Measurements from ENCODE around the gene MEAF6. TPM values are rescaled to one million over a fixed set of nuclear protein-coding genes. Genes with fewer than 3 reads are reported as not detected.

The MEAF6 gene
- total RNA-seq, 2 donors from 2014 or later, result 53.1 to 56.8 TPM

DNA sequence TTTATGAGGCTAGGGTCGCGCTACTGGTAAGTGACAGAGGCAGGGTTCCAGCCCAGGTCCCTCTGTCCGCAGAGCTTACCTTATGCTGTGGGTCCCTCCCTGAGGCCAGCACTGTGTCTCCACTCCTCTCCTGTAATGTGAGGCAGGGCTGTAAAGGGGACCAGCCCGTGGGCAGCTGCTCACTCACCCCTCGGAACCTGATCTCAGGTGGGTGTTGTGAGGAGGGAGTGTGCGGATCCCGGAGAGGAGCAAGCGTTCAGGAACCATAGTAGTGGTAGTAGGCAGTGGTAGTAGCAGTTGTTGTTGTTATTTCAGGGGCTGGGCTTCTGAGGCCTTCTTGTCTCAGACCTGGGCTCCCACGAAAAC is 38.5 kb downstream of the MEAF6 start:
- ATAC-seq (replicated peaks), result no peak
- no peaks in the 10 kb centered on the region for H3K9me3 Mint-ChIP-seq
- H3K4me3 Mint-ChIP-seq, result peak overlapping the region; percentile 97
- H3K27ac Mint-ChIP-seq, result peak overlapping the region; percentile 97
- peaks cover 22% of the 10 kb centered on the region for H3K4me1 Mint-ChIP-seq
- peaks cover 63% of the 10 kb centered on the region for H3K36me3 Mint-ChIP-seq (ENCODE audit: low read depth)
- H3K27me3 Mint-ChIP-seq, result no peaks in the 10 kb centered on the region

DNA sequence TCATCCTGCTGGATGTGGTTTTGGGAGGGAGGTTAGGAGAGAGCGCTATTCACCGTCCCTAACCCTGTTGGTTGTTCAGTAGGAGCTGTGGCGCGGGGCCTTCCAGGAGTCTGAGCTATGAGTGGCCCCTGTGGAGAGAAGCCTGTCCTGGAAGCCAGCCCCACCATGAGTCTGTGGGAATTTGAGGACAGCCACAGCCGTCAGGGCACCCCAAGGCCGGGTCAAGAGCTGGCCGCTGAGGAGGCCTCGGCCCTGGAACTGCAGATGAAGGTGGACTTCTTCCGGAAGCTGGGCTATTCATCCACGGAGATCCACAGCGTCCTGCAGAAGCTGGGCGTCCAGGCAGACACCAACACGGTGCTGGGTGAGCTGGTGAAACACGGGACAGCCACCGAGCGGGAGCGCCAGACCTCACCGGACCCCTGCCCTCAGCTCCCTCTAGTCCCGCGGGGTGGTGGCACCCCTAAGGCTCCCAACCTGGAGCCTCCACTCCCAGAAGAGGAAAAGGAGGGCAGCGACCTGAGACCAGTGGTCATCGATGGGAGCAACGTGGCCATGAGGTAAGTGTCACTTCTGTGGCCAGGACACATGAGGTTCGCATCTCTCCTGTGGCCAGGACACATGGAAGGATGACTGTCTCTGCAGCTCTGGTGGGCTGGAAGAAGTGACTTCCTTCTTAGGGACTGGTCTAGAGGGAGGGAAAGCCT is 39.0 kb downstream of the MEAF6 start:
- Mint-ChIP-seq H3K27me3 (no peaks in the 10 kb centered on the region), H3K27ac (peak overlapping the region; percentile 97), H3K36me3 (ENCODE audit: low read depth) (peaks cover 58% of the 10 kb centered on the region), H3K4me3 (peak overlapping the region; percentile 97), H3K4me1 (peaks cover 22% of the 10 kb centered on the region), H3K9me3 (no peaks in the 10 kb centered on the region)
- ATAC-seq (replicated peaks), result no peak

DNA sequence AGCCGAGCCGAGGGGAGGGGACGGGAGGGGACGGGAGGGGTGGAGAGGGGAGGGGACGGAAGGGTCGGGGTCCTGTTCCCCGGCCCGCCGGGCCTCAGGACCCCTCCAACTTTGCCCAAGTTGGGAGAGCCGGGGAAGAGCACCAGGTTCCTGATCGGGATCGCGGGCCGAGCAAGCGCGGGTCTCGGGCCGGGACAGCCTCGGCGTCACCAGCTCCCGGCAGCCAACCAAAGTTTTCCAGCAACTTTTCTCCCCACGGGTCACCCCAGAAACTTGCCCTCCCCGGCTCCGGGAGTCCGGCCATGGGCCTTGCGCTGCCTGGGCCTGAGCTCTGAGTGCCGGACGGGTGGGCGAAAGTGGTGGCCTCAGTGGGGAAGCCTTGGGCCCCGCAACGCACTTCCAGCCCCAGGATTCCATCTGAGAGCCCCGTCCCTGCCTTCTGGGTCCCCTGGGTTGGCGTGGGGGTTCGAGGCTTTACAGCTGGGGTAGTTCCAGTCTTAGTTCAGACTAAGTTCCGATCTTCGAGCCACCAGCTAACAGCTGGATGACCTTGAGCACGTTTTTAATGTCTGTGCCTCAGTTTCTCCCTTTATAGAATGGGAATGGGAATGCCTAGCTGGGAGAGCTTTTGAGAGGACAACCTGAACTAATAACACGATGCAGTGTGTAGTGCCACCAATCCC is 39.7 kb downstream of the MEAF6 start:
- peaks cover 22% of the 10 kb centered on the region for H3K4me1 Mint-ChIP-seq
- peak overlapping the region; percentile 97 for H3K27ac Mint-ChIP-seq
- no peaks in the 10 kb centered on the region for H3K27me3 Mint-ChIP-seq
- no peak for ATAC-seq (replicated peaks)
- H3K9me3 Mint-ChIP-seq, result no peaks in the 10 kb centered on the region
- peak overlapping the region; percentile 97 for H3K4me3 Mint-ChIP-seq
- peaks cover 51% of the 10 kb centered on the region for H3K36me3 Mint-ChIP-seq (ENCODE audit: low read depth)

DNA sequence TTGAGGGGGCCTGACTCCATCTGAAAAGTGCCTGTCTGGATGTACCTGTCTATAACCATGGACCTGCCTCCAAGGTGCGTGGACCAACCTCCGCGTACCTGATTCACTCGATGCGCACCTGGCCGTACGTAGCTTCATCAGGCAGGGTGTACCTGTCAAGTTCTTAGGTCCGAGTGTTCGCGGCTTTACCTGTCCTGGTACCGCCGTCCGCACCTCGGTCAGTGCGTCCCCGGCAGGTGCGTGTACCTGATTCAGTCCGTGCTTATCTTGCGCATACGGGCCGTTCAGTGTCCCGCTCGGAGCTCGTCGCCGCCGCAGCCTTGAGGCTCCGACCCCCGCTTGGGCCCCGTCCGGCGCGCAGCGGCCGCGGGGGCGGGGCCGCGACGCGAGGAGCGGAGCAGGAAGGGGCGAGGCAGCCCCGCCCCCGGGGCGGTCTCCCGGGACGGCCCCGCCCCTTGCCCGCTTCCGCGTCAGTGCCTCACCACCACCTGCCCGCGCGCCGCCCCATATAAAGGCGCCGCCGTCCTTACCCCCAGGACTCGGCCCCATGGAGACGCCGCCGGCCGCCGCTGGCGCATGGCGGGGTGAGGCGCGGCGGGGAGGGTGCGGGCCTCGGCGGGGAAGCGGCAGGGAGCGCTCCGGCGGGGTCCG is 40.4 kb downstream of the MEAF6 start, which contains the start of gene ZC3H12A:
Gene ZC3H12A, plus strand, starts transcription at position 535 of the 651 bp plus-strand sequence. CDS start 917 bp downstream, outside the sequence.
- H3K9me3 Mint-ChIP-seq, result no peaks in the 10 kb centered on the region
- peaks cover 44% of the 10 kb centered on the region for H3K36me3 Mint-ChIP-seq (ENCODE audit: low read depth)
- peak within 1 kb of the TSS; percentile 97 for H3K27ac Mint-ChIP-seq
- H3K4me1 Mint-ChIP-seq, result peaks cover 29% of the 10 kb centered on the region
- H3K4me3 Mint-ChIP-seq, result peak within 1 kb of the TSS; percentile 97
- peak; percentile 67 for ATAC-seq (replicated peaks)
- no peaks in the 10 kb centered on the region for H3K27me3 Mint-ChIP-seq

DNA sequence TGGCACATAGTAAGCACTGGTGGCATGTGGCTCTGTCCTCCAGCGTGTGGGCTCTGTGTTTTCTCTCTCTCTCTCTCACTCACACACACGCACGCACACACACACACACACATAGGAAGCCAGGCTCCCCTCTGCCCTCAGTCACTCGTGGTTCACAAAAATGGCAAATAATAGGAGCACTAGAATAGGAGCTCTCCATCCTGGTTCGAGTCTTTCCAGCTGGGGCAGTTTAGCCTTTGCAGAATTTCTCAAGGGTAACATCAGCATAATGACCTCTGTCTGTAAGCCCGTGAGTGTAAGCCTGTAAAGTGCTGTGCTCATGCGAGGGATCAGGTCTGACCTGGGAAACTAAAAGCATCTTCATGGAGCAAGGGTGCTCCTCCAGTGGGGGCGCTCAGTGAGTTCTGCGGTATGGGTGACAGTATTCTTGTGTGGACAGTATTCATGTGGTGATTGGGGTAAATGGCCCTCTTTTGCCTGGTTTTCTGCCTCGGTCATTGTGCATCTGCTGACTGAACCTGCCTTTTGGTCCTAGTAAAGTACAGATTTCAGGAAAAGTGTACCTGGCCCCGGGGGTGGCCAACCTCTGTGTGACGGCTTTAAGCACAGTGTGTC is 41.0 kb downstream of the MEAF6 start:
- Mint-ChIP-seq H3K36me3 (ENCODE audit: low read depth) (peaks cover 38% of the 10 kb centered on the region), H3K4me1 (peaks cover 29% of the 10 kb centered on the region), H3K27me3 (no peaks in the 10 kb centered on the region), H3K9me3 (no peaks in the 10 kb centered on the region), H3K27ac (peak overlapping the region; percentile 84), H3K4me3 (peak overlapping the region; percentile 97)
- peak; percentile 10 for ATAC-seq (replicated peaks)

DNA sequence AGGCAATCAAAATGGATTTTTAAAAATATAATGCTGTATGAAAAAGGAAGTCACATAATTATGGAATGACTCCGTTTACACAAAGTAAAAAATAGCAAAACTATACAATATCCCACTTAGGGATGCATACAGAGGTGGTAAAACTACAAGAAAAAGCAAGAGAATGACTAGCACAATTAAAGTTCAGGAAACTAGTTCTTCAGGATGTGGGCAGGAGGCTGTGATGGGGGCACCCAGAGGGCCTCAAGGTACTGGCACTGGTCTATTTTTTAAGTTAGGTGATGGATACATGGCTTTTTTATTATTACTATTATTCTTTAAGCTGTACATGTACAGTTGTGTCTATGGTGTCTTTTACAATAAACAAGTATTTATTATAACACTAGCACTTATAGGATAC is 41.6 kb downstream of the MEAF6 start:
- H3K27ac Mint-ChIP-seq, result peak overlapping the region; percentile 84
- H3K9me3 Mint-ChIP-seq, result no peaks in the 10 kb centered on the region

DNA sequence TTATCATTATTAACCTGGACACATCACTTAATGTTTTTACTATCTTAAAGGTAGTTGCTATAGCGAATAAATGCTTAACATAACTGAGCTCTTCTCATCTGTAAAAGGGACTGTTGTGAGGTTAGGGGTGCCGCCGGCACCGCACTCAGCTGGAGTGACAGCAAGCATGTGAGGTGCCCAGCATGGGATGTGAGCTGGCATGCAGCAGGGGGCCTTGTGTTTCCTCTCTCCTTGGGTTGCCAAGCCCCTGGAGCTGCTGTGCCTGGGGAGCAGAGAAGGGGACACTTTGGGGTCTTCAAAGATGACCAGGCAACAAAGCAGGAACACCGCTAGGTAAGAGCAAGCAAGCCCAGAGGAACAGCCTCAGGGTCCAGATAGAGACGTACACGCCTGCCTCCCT is 42.3 kb downstream of the MEAF6 start:
- Mint-ChIP-seq H3K4me1 (peaks cover 29% of the 10 kb centered on the region), H3K27me3 (no peaks in the 10 kb centered on the region), H3K27ac (peak overlapping the region; percentile 84), H3K36me3 (ENCODE audit: low read depth) (peaks cover 25% of the 10 kb centered on the region), H3K9me3 (no peaks in the 10 kb centered on the region), H3K4me3 (peak overlapping the region; percentile 97)
- no peak for ATAC-seq (replicated peaks)

More for the DNA sequence above, 41.6 kb downstream of the MEAF6 start:
- Mint-ChIP-seq H3K4me3 (peak overlapping the region; percentile 97), H3K36me3 (ENCODE audit: low read depth) (peaks cover 32% of the 10 kb centered on the region), H3K27me3 (no peaks in the 10 kb centered on the region), H3K4me1 (peaks cover 29% of the 10 kb centered on the region)
- ATAC-seq (replicated peaks), result no peak

DNA sequence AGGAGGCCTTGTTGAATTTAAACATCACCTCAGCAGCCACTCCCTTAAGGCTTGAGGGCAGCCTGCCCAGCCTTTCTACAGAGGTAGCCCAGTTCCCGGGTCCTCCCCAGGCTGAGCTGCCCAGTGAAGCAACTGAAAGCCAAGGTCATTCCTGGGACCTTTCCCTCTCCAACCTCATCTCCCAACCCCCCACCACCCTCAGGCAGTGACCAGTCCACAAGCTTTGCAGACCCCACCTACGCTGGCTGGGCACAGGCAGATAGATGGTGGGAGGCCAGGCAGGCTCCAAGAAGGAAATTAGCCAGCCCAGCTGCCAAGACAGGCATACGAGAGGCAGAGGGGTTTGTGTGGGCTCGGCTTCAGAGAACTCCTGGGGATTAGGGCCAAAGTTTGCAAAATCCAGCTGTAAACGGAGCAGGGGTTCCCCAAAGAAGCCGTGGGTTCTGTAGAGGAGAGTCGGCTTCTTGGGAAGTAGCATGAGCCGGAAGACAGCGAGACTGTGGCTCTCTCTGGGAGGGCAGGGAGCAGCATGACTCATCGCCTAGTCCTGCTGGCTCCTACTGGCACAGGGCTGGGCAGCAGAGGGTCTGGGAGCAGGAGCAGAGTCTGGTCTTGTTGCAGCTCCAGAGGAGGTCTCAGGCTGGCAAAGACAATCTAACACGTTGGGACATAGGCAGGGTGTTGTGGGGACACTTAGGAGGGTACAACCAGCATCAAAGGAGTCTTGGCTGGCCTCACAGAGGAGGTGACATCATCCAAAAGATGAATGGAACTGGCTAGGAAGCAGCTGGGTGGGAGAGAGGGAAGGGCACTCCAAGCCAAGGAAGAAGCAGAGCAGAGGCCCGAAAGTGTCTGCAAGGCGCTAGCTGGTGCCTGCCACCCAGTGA is 43.0 kb downstream of the MEAF6 start:
- Mint-ChIP-seq H3K9me3 (no peaks in the 10 kb centered on the region), H3K36me3 (ENCODE audit: low read depth) (peaks cover 18% of the 10 kb centered on the region), H3K27ac (peak overlapping the region; percentile 84), H3K27me3 (no peaks in the 10 kb centered on the region), H3K4me3 (peak overlapping the region; percentile 97), H3K4me1 (peaks cover 29% of the 10 kb centered on the region)
- no peak for ATAC-seq (replicated peaks)

DNA sequence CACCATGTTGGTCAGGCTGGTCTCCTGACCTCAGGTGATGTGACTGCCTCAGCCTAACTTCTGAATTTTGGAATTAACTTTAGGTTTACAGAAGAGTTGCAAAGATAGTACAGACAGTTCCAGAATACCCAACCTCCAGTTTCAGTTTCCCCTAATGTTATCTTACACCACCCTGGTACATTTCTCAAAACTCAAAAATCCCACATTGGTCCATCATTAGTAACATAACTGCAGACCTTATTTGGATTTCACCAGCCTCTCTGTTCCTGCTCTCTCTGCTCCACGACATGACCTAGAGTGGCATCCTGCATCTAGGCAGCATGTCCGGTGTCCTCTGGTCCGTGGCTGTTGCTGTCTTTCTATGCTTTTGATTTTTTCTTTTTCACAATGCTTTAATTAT is 45.2 kb downstream of the MEAF6 start:
- no peak for ATAC-seq (replicated peaks)
- Mint-ChIP-seq H3K4me3 (no peak overlapping the region), H3K36me3 (ENCODE audit: low read depth) (no peaks in the 10 kb centered on the region), H3K4me1 (peaks cover 29% of the 10 kb centered on the region), H3K27ac (no peak overlapping the region), H3K27me3 (no peaks in the 10 kb centered on the region), H3K9me3 (no peaks in the 10 kb centered on the region)

DNA sequence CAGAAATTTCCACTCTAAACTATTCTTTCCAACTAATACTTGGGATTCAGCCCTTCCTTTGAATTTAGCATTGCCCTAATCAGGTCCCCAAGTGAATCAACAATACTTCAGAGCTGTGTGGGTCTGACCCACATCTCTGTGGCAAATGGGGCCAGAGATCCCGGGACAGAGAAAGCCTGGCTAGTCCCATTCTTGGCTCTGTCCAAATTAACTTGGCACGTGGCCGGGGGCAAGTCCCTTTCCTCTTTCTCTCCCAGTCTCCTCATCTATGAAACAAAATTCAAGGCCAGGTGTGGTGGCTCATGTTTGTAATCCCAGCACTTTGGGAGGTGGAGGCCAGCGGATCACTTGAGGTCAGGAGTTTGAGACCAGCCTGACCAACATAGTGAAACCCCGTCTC is 46.5 kb downstream of the MEAF6 start:
- Mint-ChIP-seq H3K4me1 (peaks cover 21% of the 10 kb centered on the region), H3K27ac (no peak overlapping the region), H3K4me3 (no peak overlapping the region), H3K36me3 (ENCODE audit: low read depth) (no peaks in the 10 kb centered on the region), H3K27me3 (no peaks in the 10 kb centered on the region), H3K9me3 (no peaks in the 10 kb centered on the region)
- ATAC-seq (replicated peaks), result no peak

DNA sequence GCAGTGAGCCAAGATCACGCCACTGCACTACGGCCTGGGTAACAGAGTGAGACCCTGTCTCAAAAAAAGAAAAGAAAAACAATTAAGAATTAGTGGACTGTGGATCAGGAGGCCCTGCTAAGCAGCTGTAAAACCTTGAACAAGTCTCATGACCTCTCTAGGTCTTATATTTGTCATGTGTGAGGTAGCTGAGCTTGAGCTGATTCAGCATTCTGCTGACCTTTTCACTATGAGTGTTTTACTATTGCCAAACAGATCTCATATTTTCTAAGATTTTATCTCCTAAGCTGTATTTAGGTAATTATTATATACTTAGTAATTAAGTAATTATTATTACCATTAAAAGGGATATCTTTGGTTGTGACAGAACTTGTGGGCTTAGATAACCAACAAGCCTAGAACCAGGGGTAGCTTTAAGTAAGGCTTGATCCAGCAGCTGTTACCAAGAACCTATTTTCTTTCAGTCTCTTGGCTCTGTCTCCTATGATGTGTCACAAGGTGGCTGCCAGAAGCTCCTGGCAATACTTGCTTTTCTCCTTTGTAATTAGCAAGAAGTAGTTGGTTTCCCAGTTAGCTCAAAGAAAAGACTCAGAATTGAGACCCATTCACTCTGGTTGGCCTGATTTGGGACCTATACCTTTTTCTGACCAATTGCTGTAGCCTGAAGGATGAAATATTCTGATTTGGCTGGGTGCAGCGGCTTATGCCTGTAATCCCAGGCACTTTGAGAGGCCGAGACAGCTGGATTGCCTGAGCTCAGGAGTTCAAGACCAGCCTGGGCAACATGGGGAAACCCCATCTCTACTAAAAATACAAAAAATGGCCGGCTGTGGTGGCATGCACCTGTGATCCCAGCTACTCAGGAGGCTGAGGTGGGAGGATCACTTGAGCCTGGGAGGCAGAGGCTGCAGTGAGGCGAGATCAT is 48.7 kb downstream of the MEAF6 start:
- H3K36me3 Mint-ChIP-seq (ENCODE audit: low read depth), result no peaks in the 10 kb centered on the region
- H3K27me3 Mint-ChIP-seq, result no peaks in the 10 kb centered on the region
- no peak overlapping the region for H3K27ac Mint-ChIP-seq
- peaks cover 7% of the 10 kb centered on the region for H3K4me1 Mint-ChIP-seq
- no peak for ATAC-seq (replicated peaks)
- H3K9me3 Mint-ChIP-seq, result no peaks in the 10 kb centered on the region
- H3K4me3 Mint-ChIP-seq, result no peak overlapping the region

DNA sequence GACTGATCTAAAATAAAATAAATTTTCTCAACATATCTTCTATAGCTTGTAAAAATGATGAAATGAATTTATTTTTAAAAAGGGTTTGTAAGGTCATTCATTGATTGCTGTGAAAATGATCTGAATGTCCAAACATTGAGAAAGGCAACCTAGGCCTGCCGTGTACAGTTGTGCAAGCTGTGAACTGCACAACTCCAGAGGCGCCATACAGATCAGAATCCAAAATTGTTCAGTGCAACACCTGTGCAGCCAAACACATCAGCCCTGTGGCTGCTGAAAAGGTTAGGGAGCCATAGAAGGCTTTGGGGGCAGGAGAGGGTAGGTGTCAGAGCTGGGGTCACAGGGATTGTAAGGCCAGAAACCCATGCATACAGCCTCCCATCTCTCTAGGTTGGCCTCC is 50.1 kb downstream of the MEAF6 start:
- Mint-ChIP-seq H3K4me1 (peaks cover 3% of the 10 kb centered on the region), H3K36me3 (ENCODE audit: low read depth) (no peaks in the 10 kb centered on the region), H3K27me3 (no peaks in the 10 kb centered on the region), H3K27ac (no peak overlapping the region), H3K9me3 (no peaks in the 10 kb centered on the region), H3K4me3 (no peak overlapping the region)
- no peak for ATAC-seq (replicated peaks)
